GM19351 (cell line): ENCODE measurements around the gene PDK1.
"Not testable (repeated sequence)": the region's sequence is repeated elsewhere in the genome, so short reads cannot be mapped to it uniquely, and the experiment has no call there.

ENCODE experiments used
- ATAC-seq: cut with Tn5 transposase; IDR thresholded peaks from one replicate; pipeline ENCODE4 v1.9.1; 2021; ENCODE audit warnings: mild to moderate bottlenecking, moderate library complexity; ENCODE audit not compliant: unreplicated experiment

PDK1 gene

GRCh38 chr2:172555522-172556283 lies at the start of gene PDK1:
PDK1 (plus strand) TSS chr2:172556090; CDS start chr2:172556151, 61 bp downstream.
- ATAC-seq = peak; percentile 76

- no peak for ATAC-seq
Measured at GRCh38 chr2:172507199-172507598, 48.7 kb upstream of the PDK1 start.

GRCh38 chr2:172510088-172510487 lies 45.8 kb upstream of the PDK1 start:
- ATAC-seq = no peak

GRCh38 chr2:172510548-172510947 lies 45.3 kb upstream of the PDK1 start:
- ATAC-seq = no peak

- ATAC-seq = no peak
Measured at GRCh38 chr2:172512810-172513523, 42.9 kb upstream of the PDK1 start.

GRCh38 chr2:172513524-172513900 lies 42.4 kb upstream of the PDK1 start:
- no peak for ATAC-seq

- ATAC-seq = no peak
Measured at GRCh38 chr2:172513935-172514586, 41.8 kb upstream of the PDK1 start.

GRCh38 chr2:172516299-172516698 lies 39.6 kb upstream of the PDK1 start:
- no peak for ATAC-seq

- no peak for ATAC-seq
Measured at GRCh38 chr2:172518995-172519394, 36.9 kb upstream of the PDK1 start.

- no peak for ATAC-seq
Measured at GRCh38 chr2:172525601-172526000, 30.3 kb upstream of the PDK1 start.

GRCh38 chr2:172531309-172531708 lies 24.6 kb upstream of the PDK1 start:
- no peak for ATAC-seq

GRCh38 chr2:172532461-172532860 lies 23.4 kb upstream of the PDK1 start:
- not testable (repeated sequence) for ATAC-seq

- no peak for ATAC-seq
Measured at GRCh38 chr2:172533687-172534086, 22.2 kb upstream of the PDK1 start.

- ATAC-seq = no peak
Measured at GRCh38 chr2:172535119-172535518, 20.8 kb upstream of the PDK1 start.

GRCh38 chr2:172537851-172538250 lies 18.0 kb upstream of the PDK1 start:
- not testable (repeated sequence) for ATAC-seq

- no peak for ATAC-seq
Measured at GRCh38 chr2:172539767-172540166, 16.1 kb upstream of the PDK1 start.

- no peak for ATAC-seq
Measured at GRCh38 chr2:172540421-172540820, 15.5 kb upstream of the PDK1 start.

- ATAC-seq = no peak
Measured at GRCh38 chr2:172545408-172546075, 10.3 kb upstream of the PDK1 start.

GRCh38 chr2:172549131-172549530 lies 6.8 kb upstream of the PDK1 start:
- no peak for ATAC-seq

- not testable (repeated sequence) for ATAC-seq
Measured at GRCh38 chr2:172549802-172550201, 6.1 kb upstream of the PDK1 start.

- ATAC-seq = no peak
Measured at GRCh38 chr2:172550419-172550818, 5.5 kb upstream of the PDK1 start.
